Spinal cord (tissue), 10 donors: ENCODE results near the gene GAB3. TPM values are rescaled to one million over a fixed set of nuclear protein-coding genes. Genes with fewer than 3 reads are reported as not detected.

Experiments used
- DNase-seq, 6 donors: peaks; one replicate each; pipeline versions ENCODE4 v3.0.0 to v3.0.0-alpha.2; 2013 to 2015; ENCODE audit warnings: low spot score in 6 of 6, low read depth in 4 of 6
- H3K27ac ChIP-seq: one replicate; pipeline ENCODE4 v1.5.1; 2013; ENCODE audit warnings: low read depth, low read length, control low read depth
- H3K27me3 ChIP-seq: one replicate; pipeline ENCODE4 v1.6.1; 2013; ENCODE audit warnings: low read length; ENCODE audit not compliant: control insufficient read depth, insufficient read depth
- H3K36me3 ChIP-seq: one replicate; pipeline ENCODE4 v1.6.1; 2013; ENCODE audit warnings: low read length; ENCODE audit not compliant: control insufficient read depth, insufficient read depth
- H3K4me1 ChIP-seq: one replicate; pipeline ENCODE4 v1.6.1; 2013; ENCODE audit warnings: low read length; ENCODE audit not compliant: control insufficient read depth, insufficient read depth
- H3K4me3 ChIP-seq: one replicate; pipeline ENCODE4 v1.5.1; 2013; ENCODE audit warnings: low read depth, low read length, control low read depth
- H3K9me3 ChIP-seq: one replicate; pipeline ENCODE4 v1.6.1; 2013; ENCODE audit warnings: low read length; ENCODE audit not compliant: control insufficient read depth, insufficient read depth
- WGBS: methylation state at CpG from one replicate; pipeline ENCODE4 v1.1.5; 2013; ENCODE audit warnings: missing lambda C conversion rate; ENCODE audit not compliant: insufficient coverage; 5-methylcytosine and 5-hydroxymethylcytosine counted together
- polyA plus RNA-seq, 2 donors: library from polyadenylated mRNA; unstranded; fragments of 120-200 nt; gene quantifications; one replicate each; pipeline ENCODE4 v1.2.1, GENCODE V29; 2013; ENCODE audit not compliant: insufficient read length in 2 of 2
- total RNA-seq, 2 donors: library from RNA; depleted of rRNA in 1 of 2; stranded (reverse); fragments of 120-200 nt in 1 of 2; fragments of >200 nt in 1 of 2; gene quantifications; one replicate each; pipeline versions ENCODE4 v1.2.3 to v1.2.4, GENCODE V29; 2013 to 2014
- donor health status: healthy.

GAB3 gene
- total and polyA plus RNA-seq, 4 donors = 3.0 to 5.3 (median 3.7) TPM

DNA sequence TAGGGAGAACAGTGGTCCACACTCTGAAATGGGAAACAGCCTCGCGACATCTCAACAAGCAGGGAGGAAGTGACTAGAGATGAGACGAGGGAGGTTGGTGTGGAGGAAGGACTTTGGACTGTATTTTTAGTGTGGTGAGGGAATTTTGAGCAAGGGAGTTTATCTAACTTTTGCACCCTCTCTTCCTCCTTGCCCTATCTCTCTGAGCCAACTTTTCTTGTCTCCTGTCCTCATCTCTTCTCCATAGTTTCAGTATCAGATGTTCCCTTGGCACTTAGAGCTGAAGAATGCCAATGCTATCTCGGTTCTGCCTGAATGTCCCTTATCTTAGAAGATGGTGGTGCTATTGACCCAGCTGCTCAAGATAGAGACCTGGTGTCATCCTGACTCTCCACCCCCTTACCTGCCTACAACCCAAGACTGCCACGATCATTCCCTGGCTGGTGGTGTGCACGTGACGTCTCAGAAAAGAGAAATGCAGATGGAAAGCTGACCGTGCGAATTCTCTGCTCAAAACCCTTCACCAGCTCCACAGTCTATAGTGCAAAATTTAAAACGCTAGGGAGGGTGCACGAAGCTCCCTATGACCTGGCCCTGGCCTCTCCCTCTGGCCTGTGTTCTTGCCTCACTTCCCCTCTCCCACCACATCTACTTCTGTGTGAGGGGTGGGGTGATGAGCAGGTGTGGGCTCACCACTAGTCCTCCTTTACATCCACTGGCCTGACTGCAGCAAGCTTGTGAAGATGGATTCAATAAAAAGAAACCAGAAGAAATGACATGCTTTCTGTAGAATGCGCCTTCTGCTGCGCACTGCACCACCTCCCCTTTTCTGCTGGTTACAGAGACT is 33.5 kb upstream of the GAB3 start:
- H3K4me1 ChIP-seq = no peaks in the 10 kb centered on the region
- no peak overlapping the region for H3K27ac ChIP-seq
- 80% methylated on average over 8 of the region's 13 CpGs for WGBS
- no peak overlapping the region for H3K4me3 ChIP-seq
- no peaks in the 10 kb centered on the region for H3K9me3 ChIP-seq
- no peaks in the 10 kb centered on the region for H3K27me3 ChIP-seq
- H3K36me3 ChIP-seq = peaks cover 7% of the 10 kb centered on the region
- no peak for DNase-seq

DNA sequence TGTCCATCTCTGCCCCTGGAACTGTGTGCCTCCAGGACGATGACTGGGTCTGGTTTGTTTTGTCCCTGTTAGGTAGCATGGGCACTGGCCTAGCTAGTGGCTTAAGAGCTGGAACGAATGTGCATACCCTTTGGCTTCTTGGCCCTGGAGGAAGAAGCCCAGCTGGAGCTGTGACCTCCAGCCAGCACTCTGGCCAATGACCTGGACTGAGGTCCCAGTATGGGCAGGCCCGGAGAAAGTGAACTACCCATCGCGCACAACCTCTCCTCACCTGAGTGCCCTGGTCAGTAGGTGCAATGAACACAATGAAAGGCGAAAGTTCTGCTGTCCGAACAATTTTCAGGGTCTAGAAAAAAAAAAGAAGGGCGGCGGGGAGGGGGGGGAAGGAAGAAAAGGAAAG is 30.1 kb upstream of the GAB3 start:
- no peak for DNase-seq
- WGBS = 83% methylated on average over 2 of the region's 9 CpGs
- no peak overlapping the region for H3K4me3 ChIP-seq
- no peaks in the 10 kb centered on the region for H3K9me3 ChIP-seq
- no peaks in the 10 kb centered on the region for H3K4me1 ChIP-seq
- H3K27ac ChIP-seq = no peak overlapping the region
- no peaks in the 10 kb centered on the region for H3K27me3 ChIP-seq
- H3K36me3 ChIP-seq = peaks cover 7% of the 10 kb centered on the region

DNA sequence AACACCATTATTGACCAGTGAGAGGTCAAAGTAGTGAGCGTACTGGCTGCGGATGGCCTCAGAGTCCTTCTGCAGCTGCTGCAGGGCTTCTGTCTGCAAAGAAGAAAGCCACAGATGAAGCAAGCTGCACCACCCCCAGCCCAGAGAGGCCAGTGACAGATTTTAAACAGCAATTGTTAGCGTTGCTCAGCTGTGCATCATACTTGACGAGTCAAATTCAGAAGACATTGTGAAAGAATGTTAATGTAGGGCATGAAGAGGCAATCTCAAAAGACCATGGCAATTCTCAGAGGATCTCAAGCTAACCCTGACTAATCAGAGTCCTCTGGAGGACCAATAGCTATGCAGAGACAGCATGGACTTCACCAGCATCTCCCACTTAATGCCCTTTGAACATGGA is 28.4 kb upstream of the GAB3 start:
- DNase-seq = no peak
- H3K4me1 ChIP-seq = no peaks in the 10 kb centered on the region
- no peak overlapping the region for H3K4me3 ChIP-seq
- H3K27ac ChIP-seq = no peak overlapping the region
- peaks cover 12% of the 10 kb centered on the region for H3K36me3 ChIP-seq
- H3K9me3 ChIP-seq = no peaks in the 10 kb centered on the region
- WGBS = 70% methylated on average over 3 of the region's 4 CpGs
- H3K27me3 ChIP-seq = no peaks in the 10 kb centered on the region

DNA sequence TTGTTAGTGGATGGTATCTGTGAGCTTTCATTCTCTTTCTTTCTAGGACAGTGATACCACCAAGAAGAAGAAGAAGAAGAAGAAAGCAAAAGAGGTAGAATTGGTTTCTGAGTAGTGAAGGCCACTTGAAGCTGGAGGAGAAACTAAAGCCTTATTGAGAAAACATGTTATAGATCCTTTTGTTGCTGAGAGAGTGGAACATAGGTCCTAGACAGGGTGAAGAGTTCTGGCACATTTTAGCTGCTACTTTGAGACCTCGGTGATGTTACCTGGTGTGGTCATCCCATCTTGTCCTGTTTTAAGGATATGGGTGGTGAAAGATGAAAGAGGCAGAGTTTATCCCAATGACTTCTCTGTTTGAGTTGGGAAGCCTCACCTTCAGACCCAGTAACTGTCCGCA is 25.9 kb upstream of the GAB3 start:
- H3K4me3 ChIP-seq = no peak overlapping the region
- H3K27ac ChIP-seq = no peak overlapping the region
- H3K27me3 ChIP-seq = no peaks in the 10 kb centered on the region
- H3K36me3 ChIP-seq = peaks cover 19% of the 10 kb centered on the region
- no peak for DNase-seq
- H3K4me1 ChIP-seq = no peaks in the 10 kb centered on the region
- WGBS = 60% methylated on average over 1 of the region's 2 CpGs
- H3K9me3 ChIP-seq = peaks cover 2% of the 10 kb centered on the region

DNA sequence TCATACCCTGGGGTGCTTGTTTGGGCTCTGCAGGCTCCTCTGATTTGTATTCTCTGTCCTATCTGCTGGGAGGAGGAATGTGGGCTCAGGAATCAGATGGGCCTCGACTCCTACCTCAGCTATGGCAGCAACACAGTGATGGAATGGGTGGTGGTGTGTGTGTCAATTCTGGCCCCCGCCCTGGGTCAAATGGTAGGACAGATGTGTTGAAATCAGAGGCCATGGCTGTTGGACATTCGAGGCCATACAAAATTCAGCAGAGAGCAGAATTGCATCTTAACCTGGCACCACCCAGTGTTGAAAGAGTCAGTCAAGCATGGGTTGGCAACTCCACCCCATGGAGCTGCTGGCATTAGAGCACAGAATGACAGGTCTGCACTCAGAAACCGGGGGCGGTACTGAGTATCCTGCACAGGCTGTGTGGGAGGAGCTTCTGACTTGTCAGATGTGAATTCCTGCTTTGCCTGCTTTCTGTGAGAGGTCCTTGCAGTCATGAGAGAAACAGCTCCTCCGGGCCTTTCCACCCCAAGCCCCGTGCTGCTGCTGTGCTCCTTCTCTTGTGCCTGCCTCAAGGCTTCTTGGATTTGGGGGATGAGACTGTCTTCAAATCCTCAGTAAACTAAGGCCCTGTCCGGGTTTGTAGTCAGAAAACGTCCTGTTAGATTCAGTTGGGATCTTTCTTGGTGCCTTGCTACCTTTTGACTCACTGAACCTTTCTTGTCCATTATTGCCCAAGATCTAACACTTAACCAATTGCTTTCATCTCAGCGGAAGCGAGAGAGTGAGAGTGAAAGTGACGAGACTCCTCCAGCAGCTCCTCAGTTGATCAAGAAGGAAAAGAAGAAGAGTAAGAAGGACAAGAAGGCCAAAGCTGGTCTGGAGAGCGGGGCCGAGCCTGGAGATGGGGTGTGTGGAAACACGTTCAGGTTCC is 24.8 kb upstream of the GAB3 start:
- Histone ChIP-seq H3K9me3 (peaks cover 2% of the 10 kb centered on the region), H3K36me3 (peaks cover 16% of the 10 kb centered on the region), H3K4me1 (no peaks in the 10 kb centered on the region), H3K4me3 (no peak overlapping the region), H3K27me3 (no peaks in the 10 kb centered on the region), H3K27ac (no peak overlapping the region)
- DNase-seq = no peak
- 80% methylated on average over 10 of the region's 15 CpGs for WGBS

DNA sequence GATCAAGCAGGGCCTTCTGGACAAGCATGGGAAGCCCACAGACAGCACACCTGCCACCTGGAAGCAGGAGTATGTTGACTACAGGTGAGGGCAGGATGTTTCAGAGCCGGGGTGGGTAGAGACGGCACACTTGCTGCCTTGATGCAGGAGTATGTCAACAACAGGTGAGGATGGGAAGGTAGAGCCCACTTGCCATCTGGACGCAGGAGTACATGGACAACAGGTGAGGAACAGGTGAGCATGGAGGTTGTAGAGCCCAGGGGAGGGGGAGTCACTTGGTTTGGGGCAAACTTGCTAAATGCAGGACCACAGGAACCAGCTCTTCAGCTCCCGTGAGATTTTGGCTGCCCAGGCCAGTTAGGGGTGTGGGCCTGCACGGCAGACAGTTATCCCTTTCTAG is 23.7 kb upstream of the GAB3 start:
- Histone ChIP-seq H3K27ac (no peak overlapping the region), H3K36me3 (peaks cover 15% of the 10 kb centered on the region), H3K4me1 (no peaks in the 10 kb centered on the region), H3K9me3 (peaks cover 2% of the 10 kb centered on the region), H3K27me3 (no peaks in the 10 kb centered on the region), H3K4me3 (no peak overlapping the region)
- WGBS = 82% methylated on average over 4 of the region's 5 CpGs
- DNase-seq = no peak

DNA sequence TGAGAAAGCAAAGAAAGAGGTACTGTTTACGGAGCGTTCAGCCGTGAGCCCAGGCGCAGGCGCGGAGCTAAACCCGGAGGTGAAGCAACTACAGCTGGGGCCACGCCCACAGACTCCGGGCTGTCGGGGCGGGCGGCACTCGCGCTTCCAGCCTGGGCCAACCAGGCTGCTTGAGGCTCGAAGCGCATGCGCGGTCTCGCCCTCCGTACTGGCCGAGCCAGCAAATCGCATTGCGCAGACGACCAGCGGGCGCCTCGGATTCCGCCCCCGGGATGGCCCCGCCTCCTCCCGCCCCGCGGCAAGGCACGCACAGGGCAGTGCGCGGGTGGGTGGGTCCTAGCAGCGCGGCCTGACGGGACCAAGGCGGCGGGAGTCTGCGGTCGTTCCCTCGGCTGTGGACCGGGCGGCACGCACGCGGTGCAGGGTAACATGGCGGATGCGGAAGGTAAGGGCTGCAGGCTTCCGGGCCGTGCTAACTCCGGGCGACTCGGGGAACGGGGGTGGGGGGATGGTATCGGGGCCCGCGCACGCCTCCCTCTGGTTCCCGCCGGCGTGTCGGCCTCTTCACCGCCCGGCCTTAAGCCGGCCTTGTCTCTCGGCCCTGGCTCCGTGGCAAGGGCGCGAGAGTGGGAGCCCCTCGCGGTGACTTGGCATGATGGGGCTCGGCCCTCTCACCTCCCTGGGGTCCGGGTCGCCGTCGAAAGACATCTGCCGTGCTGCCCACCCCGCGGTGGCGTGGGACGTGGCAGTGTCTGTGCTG is 11.8 kb upstream of the GAB3 start, which contains the start of gene DKC1:
TSS of gene DKC1 (plus strand) at position 328 of the 760 bp plus-strand sequence. CDS start at position 430, 102 bp downstream.
- peak; percentile 64 to 98 (median 86) for DNase-seq
- no peaks in the 10 kb centered on the region for H3K9me3 ChIP-seq
- 24% methylated on average over 73 of the region's 84 CpGs for WGBS
- peaks cover 2% of the 10 kb centered on the region for H3K36me3 ChIP-seq
- H3K4me3 ChIP-seq = peak within 1 kb of the TSS; percentile 47
- peak within 1 kb of the TSS; percentile 69 for H3K27ac ChIP-seq
- H3K4me1 ChIP-seq = peaks cover 4% of the 10 kb centered on the region
- no peaks in the 10 kb centered on the region for H3K27me3 ChIP-seq

DNA sequence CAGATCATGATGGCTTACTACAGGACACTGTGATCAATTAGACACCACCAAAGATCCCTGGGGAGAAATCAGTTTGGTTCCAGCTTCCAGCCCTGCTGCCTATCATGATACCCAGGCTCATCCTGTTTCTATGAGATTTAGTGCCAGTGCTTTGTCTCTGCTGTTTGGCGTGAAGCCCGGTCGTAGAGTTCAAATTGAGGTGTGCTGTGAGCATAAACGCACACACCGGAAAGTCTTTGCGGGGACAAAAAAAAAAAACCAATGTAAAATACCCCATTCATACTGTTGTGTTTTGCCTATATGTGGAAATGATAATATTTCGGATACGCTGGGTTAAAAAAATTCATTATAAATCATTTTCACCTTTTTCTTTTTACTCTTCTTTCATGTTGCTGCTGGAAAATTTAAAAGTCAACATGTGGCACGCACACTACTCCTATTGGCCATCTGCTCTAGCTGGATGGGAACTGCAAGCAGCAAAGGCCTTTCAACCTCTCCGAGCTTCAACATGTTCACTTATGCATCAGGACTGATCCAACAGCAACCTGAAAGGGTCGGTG is 11.2 kb upstream of the GAB3 start:
- DNase-seq = peak in 2 of 6 donors; percentile 10 to 51
- no peaks in the 10 kb centered on the region for H3K9me3 ChIP-seq
- peak overlapping the region; percentile 54 for H3K27ac ChIP-seq
- H3K36me3 ChIP-seq = peaks cover 2% of the 10 kb centered on the region
- H3K4me3 ChIP-seq = peak overlapping the region; percentile 47
- H3K4me1 ChIP-seq = peaks cover 4% of the 10 kb centered on the region
- H3K27me3 ChIP-seq = no peaks in the 10 kb centered on the region
- 35% methylated on average over 3 of the region's 11 CpGs for WGBS

DNA sequence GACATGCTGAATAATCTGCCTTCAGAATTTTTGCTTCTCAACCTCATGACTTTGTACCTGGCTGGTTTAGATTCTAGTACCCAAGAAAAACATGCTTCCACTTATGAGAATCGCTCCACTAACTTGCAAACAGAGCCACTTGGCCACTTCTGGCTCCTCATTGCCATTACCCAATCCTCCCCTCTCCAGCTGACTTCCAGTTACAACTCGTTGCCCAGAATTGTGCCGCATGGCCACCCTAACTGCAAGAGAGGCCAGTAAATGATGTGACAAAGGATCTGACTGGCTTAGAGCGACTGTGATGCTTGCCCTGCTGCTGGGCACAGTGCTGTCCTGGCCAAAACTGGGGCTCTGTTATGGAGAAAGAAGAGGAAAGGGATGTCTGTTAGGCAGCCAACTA is 7.8 kb upstream of the GAB3 start:
- no peak for DNase-seq
- H3K4me3 ChIP-seq = no peak overlapping the region

More for the DNA sequence above, 7.8 kb upstream of the GAB3 start:
- 70% methylated on average over 4 of the region's 4 CpGs for WGBS
- peaks cover 2% of the 10 kb centered on the region for H3K4me1 ChIP-seq
- no peaks in the 10 kb centered on the region for H3K27me3 ChIP-seq
- H3K27ac ChIP-seq = no peak overlapping the region
- H3K9me3 ChIP-seq = no peaks in the 10 kb centered on the region
- no peaks in the 10 kb centered on the region for H3K36me3 ChIP-seq
